Upper lobe of left lung (tissue), 6 donors: ENCODE data around the gene SLC35G2. TPM values are rescaled to one million over a fixed set of nuclear protein-coding genes. Genes with fewer than 3 reads are reported as not detected.
"Not testable (repeated sequence)": the region's sequence is repeated elsewhere in the genome, so short reads cannot be mapped to it uniquely, and the experiment has no call there.

ENCODE experiments used
- ATAC-seq, 2 donors: fragments of 200-7000 bp; cut with Tn5 transposase; one replicate each; pipeline ENCODE4 v1.9.1; 2022; ENCODE audit warnings: mild to moderate bottlenecking in 2 of 2, moderate library complexity in 2 of 2; ENCODE audit not compliant: low FRiP score in 2 of 2
- DNase-seq, 2 donors: peaks; one replicate each; pipeline ENCODE4 v3.0.0-alpha.2; 2019 to 2020
- H3K27ac ChIP-seq, 4 donors: fragments of 200-600 bp; sonication (generic); one replicate each; pipeline ENCODE4 v1.5.1; 2016 to 2019
- H3K27me3 ChIP-seq, 4 donors: fragments of 200-600 bp; sonication (generic); one replicate each; pipeline ENCODE4 v1.5.1; 2017 to 2019
- H3K36me3 ChIP-seq, 4 donors: fragments of 200-600 bp; sonication (generic); one replicate each; pipeline ENCODE4 v1.5.1; 2016 to 2019
- H3K4me1 ChIP-seq, 4 donors: fragments of 200-600 bp; sonication (generic); one replicate each; pipeline ENCODE4 v1.5.1; 2018 to 2019
- H3K4me3 ChIP-seq, 4 donors: fragments of 200-600 bp; sonication (generic); one replicate each; pipeline ENCODE4 v1.5.1; 2017 to 2019; ENCODE audit warnings: mild to moderate bottlenecking in 2 of 4, moderate library complexity in 1 of 4
- H3K9me3 ChIP-seq, 4 donors: fragments of 200-600 bp; sonication (generic); one replicate each; pipeline ENCODE4 v1.5.1; 2018 to 2019
- EP300 ChIP-seq, 4 donors: sonication (generic); formaldehyde crosslinking; IDR thresholded peaks; one replicate each; pipeline ENCODE4 v1.5.1; 2017; ENCODE audit warnings: antibody characterized with exemption in 4 of 4, control low read depth in 2 of 4
- POLR2A ChIP-seq, 4 donors: fragments of 450-650 bp; IDR thresholded peaks; one replicate each; pipeline ENCODE4 v1.5.1; 2016 to 2017; ENCODE audit warnings: antibody characterized with exemption in 4 of 4, mild to moderate bottlenecking in 2 of 4
- POLR2AphosphoS5 ChIP-seq, 2 donors: sonication (generic); formaldehyde crosslinking; IDR thresholded peaks; one replicate each; pipeline ENCODE4 v1.5.1; 2017; ENCODE audit warnings: antibody characterized with exemption in 2 of 2
- WGBS, 2 donors: methylation state at CpG; one replicate each; pipeline ENCODE4 v1.1.5; 2017 to 2018; 5-methylcytosine and 5-hydroxymethylcytosine counted together
- total RNA-seq, 6 donors: library from RNA; depleted of rRNA in 4 of 6; stranded (reverse); fragments of >200 nt in 4 of 6; gene quantifications; one replicate each; pipeline versions ENCODE4 v1.1.0 to v1.2.1, GENCODE V29; 2016 to 2021
- TF ChIP-seq, protein P1 (sequence below), 6 experiments: fragments of 450-650 bp in 4 of 6; fragments of 200-600 bp in 2 of 6; sonication (generic) in 2 of 6; IDR thresholded peaks; one replicate each; pipeline ENCODE4 v1.5.1; 2016 to 2019; ENCODE audit warnings: antibody characterized with exemption in 6 of 6
- donor health status: DM: no; HTN: no; CAD: no; lungs with moderate emphysema.
- donor health status: DM: no; HTN: yes; CAD: no; lungs with severe emphysema.

Gene SLC35G2
- total RNA-seq, 6 donors from 2014 or later, result 3.3 to 10.5 (median 6.5) TPM

- TF ChIP-seq POLR2A (IDR thresholded peaks at IDR 0.05) (no peak), EP300 (IDR thresholded peaks at IDR 0.05) (no peak), POLR2AphosphoS5 (IDR thresholded peaks at IDR 0.05) (no peak)
- TF ChIP-seq, protein P1, sequence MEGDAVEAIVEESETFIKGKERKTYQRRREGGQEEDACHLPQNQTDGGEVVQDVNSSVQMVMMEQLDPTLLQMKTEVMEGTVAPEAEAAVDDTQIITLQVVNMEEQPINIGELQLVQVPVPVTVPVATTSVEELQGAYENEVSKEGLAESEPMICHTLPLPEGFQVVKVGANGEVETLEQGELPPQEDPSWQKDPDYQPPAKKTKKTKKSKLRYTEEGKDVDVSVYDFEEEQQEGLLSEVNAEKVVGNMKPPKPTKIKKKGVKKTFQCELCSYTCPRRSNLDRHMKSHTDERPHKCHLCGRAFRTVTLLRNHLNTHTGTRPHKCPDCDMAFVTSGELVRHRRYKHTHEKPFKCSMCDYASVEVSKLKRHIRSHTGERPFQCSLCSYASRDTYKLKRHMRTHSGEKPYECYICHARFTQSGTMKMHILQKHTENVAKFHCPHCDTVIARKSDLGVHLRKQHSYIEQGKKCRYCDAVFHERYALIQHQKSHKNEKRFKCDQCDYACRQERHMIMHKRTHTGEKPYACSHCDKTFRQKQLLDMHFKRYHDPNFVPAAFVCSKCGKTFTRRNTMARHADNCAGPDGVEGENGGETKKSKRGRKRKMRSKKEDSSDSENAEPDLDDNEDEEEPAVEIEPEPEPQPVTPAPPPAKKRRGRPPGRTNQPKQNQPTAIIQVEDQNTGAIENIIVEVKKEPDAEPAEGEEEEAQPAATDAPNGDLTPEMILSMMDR (IDR thresholded peaks at IDR 0.05), result no peak
- no peak for ATAC-seq
- 56 to 84% methylated on average over 2 of the region's 2 CpGs for WGBS, 2 donors
Observed at GRCh38 chr3:136899622-136900158, 80.8 kb downstream of the SLC35G2 start.

DNA sequence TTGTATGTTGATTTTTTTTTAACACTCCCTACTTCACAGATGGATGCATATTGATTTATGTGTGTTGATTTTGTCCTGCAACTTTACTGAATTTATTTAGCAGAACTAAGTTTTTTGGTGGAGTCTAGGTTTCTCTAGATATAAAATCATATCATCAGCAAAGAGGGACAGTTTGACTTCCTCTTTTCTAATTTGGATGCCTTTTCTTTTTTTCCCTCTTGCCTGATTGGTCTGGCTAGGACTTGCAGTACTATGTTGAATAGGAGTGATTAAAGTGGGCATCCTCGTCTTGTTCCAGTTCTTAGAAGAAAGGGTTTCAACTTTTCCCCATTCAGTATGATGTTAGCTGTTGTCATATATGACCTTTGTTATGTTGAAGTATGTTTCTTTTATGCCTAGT, 81.8 kb downstream of the SLC35G2 start:
- not testable (repeated sequence) for DNase-seq, H3K27me3 ChIP-seq, H3K4me3 ChIP-seq, H3K27ac ChIP-seq, H3K36me3 ChIP-seq, ATAC-seq
- peaks cover 6 to 14% (median 10%) of the 10 kb centered on the region in 4 donors for H3K9me3 ChIP-seq
- peaks cover 12 to 23% (median 16%) of the 10 kb centered on the region in 4 donors for H3K4me1 ChIP-seq
- WGBS, 2 donors, result 84 to 85% methylated on average over 1 of the region's 1 CpG

More at GRCh38 chr3:136899622-136900158, 80.8 kb downstream of the SLC35G2 start:
- H3K36me3 ChIP-seq, result no peaks in the 10 kb centered on the region
- peak overlapping the region in 2 of 4 donors; percentile 65 to 71 for H3K27ac ChIP-seq
- no peak for DNase-seq
- H3K4me1 ChIP-seq, result peaks cover 12 to 24% (median 17%) of the 10 kb centered on the region in 4 donors
- no peaks in the 10 kb centered on the region for H3K27me3 ChIP-seq
- H3K4me3 ChIP-seq, result no peak overlapping the region
- H3K9me3 ChIP-seq, result peaks cover 6 to 11% (median 8%) of the 10 kb centered on the region in 4 donors

- peaks cover 12 to 27% (median 18%) of the 10 kb centered on the region in 4 donors for H3K4me1 ChIP-seq
- TF ChIP-seq POLR2A (IDR thresholded peaks at IDR 0.05) (no peak), EP300 (IDR thresholded peaks at IDR 0.05) (no peak), POLR2AphosphoS5 (IDR thresholded peaks at IDR 0.05) (no peak)
- TF ChIP-seq, protein P1 (IDR thresholded peaks at IDR 0.05), result no peak
- H3K27me3 ChIP-seq, result no peaks in the 10 kb centered on the region
- peaks cover 6 to 14% (median 10%) of the 10 kb centered on the region in 4 donors for H3K9me3 ChIP-seq
- H3K36me3 ChIP-seq, result peaks cover 0 to 2% (median 0%) of the 10 kb centered on the region in 4 donors
- ATAC-seq, result no peak
- no peak overlapping the region for H3K4me3 ChIP-seq
- 73 to 81% methylated on average over 3 of the region's 3 CpGs for WGBS, 2 donors
- DNase-seq, result no peak
- H3K27ac ChIP-seq, result no peak overlapping the region
Observed at GRCh38 chr3:136901391-136901790, 82.5 kb downstream of the SLC35G2 start.

GRCh38 chr3:136902530-136902929, 83.6 kb downstream of the SLC35G2 start:
- 91 to 94% methylated on average over 1 of the region's 1 CpG for WGBS, 2 donors
- ATAC-seq, result not testable (repeated sequence)

GRCh38 chr3:136903899-136904298, 85.0 kb downstream of the SLC35G2 start:
- Histone ChIP-seq H3K4me1 (peaks cover 6 to 29% (median 25%) of the 10 kb centered on the region in 4 donors), H3K4me3 (no peak overlapping the region), H3K27ac (no peak overlapping the region), H3K9me3 (peaks cover 6 to 14% (median 10%) of the 10 kb centered on the region in 4 donors), H3K36me3 (peaks cover 0 to 2% (median 0%) of the 10 kb centered on the region in 4 donors), H3K27me3 (no peaks in the 10 kb centered on the region)
- TF ChIP-seq POLR2A (IDR thresholded peaks at IDR 0.05) (no peak), POLR2AphosphoS5 (IDR thresholded peaks at IDR 0.05) (no peak), EP300 (IDR thresholded peaks at IDR 0.05) (no peak)
- TF ChIP-seq, protein P1 (IDR thresholded peaks at IDR 0.05), result no peak
- no peak for DNase-seq
- 0 to 7% methylated on average over 1 of the region's 1 CpG for WGBS, 2 donors
- ATAC-seq, result no peak

More at GRCh38 chr3:136902530-136902929, 83.6 kb downstream of the SLC35G2 start:
- DNase-seq, H3K36me3 ChIP-seq, H3K27ac ChIP-seq, H3K27me3 ChIP-seq, H3K4me3 ChIP-seq: not testable (repeated sequence)
- H3K9me3 ChIP-seq, result peaks cover 6 to 14% (median 10%) of the 10 kb centered on the region in 4 donors
- peaks cover 12 to 38% (median 29%) of the 10 kb centered on the region in 4 donors for H3K4me1 ChIP-seq

GRCh38 chr3:136904746-136905145, 85.8 kb downstream of the SLC35G2 start:
- no peak for TF ChIP-seq EP300 (IDR thresholded peaks at IDR 0.05)
- no peak for TF ChIP-seq POLR2A (IDR thresholded peaks at IDR 0.05)
- Histone ChIP-seq H3K27ac (no peak overlapping the region), H3K9me3 (peaks cover 6 to 14% (median 10%) of the 10 kb centered on the region in 4 donors), H3K4me1 (peaks cover 3 to 31% (median 25%) of the 10 kb centered on the region in 4 donors), H3K4me3 (no peak overlapping the region), H3K27me3 (no peaks in the 10 kb centered on the region), H3K36me3 (peaks cover 0 to 2% (median 0%) of the 10 kb centered on the region in 4 donors)
- ATAC-seq, result no peak
- 64 to 75% methylated on average over 4 of the region's 4 CpGs for WGBS, 2 donors
- no peak for DNase-seq

Other genes with a start within 250 kb of the SLC35G2 start
- 10 to 100 TPM; 19.1 to 65.0 (median 34.2) TPM for gene STAG1, start 66.7 kb upstream of the SLC35G2 start, total RNA-seq
- gene NCK1, start 43.1 kb downstream of the SLC35G2 start, total RNA-seq, result 10 to 100 TPM; 26.2 to 61.7 (median 44.8) TPM
- gene IL20RB, start 138.9 kb downstream of the SLC35G2 start, total RNA-seq, result 10 to 100 TPM in 1 of 6 donors, 1 to 10 TPM in 3, under 1 TPM in 2; 0.80 to 22.9 (median 1.1) TPM